Iris pigment epithelial cell (primary cell): Measurements from ENCODE around the gene MTOR.
A peak's percentile ranks its signal among the peaks of the same experiment; 100 is the strongest.

Experiments used
- DNase-seq: peaks from one replicate; pipeline ENCODE4 v3.0.0-alpha.2; 2011; ENCODE audit warnings: low read depth

Gene MTOR

GRCh38 chr1:11216074-11216473 is 46.3 kb downstream of the MTOR start:
- no peak for DNase-seq

GRCh38 chr1:11215381-11216005 is 46.9 kb downstream of the MTOR start:
- no peak for DNase-seq

- DNase-seq, result no peak
These were observed 47.5 kb downstream of the MTOR start for GRCh38 chr1:11214698-11215380.

GRCh38 chr1:11211925-11212587 is 50.3 kb downstream of the MTOR start:
- no peak for DNase-seq

GRCh38 chr1:11211461-11211860 is 50.9 kb downstream of the MTOR start:
- no peak for DNase-seq

- DNase-seq, result no peak
These were observed 54.3 kb downstream of the MTOR start for GRCh38 chr1:11207898-11208611.

GRCh38 chr1:11204396-11205190 is 57.8 kb downstream of the MTOR start:
- DNase-seq, result no peak

- no peak for DNase-seq
These were observed 63.3 kb downstream of the MTOR start for GRCh38 chr1:11198851-11199594.

- DNase-seq, result no peak
These were observed 64.1 kb downstream of the MTOR start for GRCh38 chr1:11198257-11198656.

GRCh38 chr1:11197359-11197758 is 65.0 kb downstream of the MTOR start:
- DNase-seq, result no peak

- DNase-seq, result no peak
These were observed 65.4 kb downstream of the MTOR start for GRCh38 chr1:11196945-11197344.

- no peak for DNase-seq
These were observed 67.8 kb downstream of the MTOR start for GRCh38 chr1:11194407-11195176.

- no peak for DNase-seq
These were observed 69.0 kb downstream of the MTOR start for GRCh38 chr1:11193376-11193775.

GRCh38 chr1:11188858-11189451 is 73.4 kb downstream of the MTOR start, which contains the start of gene ANGPTL7:
Gene ANGPTL7 (plus strand): TSS chr1:11189355. CDS start chr1:11189580, 225 bp downstream.
- no peak for DNase-seq

- peak; percentile 63 for DNase-seq
These were observed 74.0 kb downstream of the MTOR start for GRCh38 chr1:11188381-11188780.

- no peak for DNase-seq
These were observed 74.4 kb downstream of the MTOR start for GRCh38 chr1:11187931-11188330.

- DNase-seq, result no peak
These were observed 74.9 kb downstream of the MTOR start for GRCh38 chr1:11187494-11187893.

GRCh38 chr1:11187000-11187399 is 75.4 kb downstream of the MTOR start:
- no peak for DNase-seq

GRCh38 chr1:11184973-11185372 is 77.4 kb downstream of the MTOR start:
- DNase-seq, result no peak

GRCh38 chr1:11182884-11183283 is 79.5 kb downstream of the MTOR start:
- DNase-seq, result no peak
